ENCODE measurements around the gene WWOX.

- TF ChIP-seq CTCF (IDR thresholded peaks at IDR 0.05): no peak
- TF ChIP-seq EZH2 (IDR thresholded peaks at IDR 0.05; ENCODE audit: borderline replicate concordance, insufficient read depth, low read depth, low read length, poor library complexity, severe bottlenecking): no peak
Measured at GRCh38 chr16:78895681-78896080, 796.2 kb downstream of the WWOX start.
